Measurements from ENCODE around the gene HSPB2.

HSPB2 gene

GRCh38 chr11:111908639-111909305, 3.8 kb upstream of the HSPB2 start:
- H3K27me3 Mint-ChIP-seq (ENCODE audit: low read depth) = peaks cover 38% of the 10 kb centered on the region
- H3K4me1 Mint-ChIP-seq (ENCODE audit: low read depth) = no peaks in the 10 kb centered on the region
- H3K9me3 Mint-ChIP-seq = no peaks in the 10 kb centered on the region
- H3K36me3 Mint-ChIP-seq (ENCODE audit: low read depth) = no peaks in the 10 kb centered on the region
- H3K4me3 Mint-ChIP-seq = no peak overlapping the region
- H3K27ac Mint-ChIP-seq = no peak overlapping the region

GRCh38 chr11:111909378-111909777, 3.2 kb upstream of the HSPB2 start:
- peaks cover 42% of the 10 kb centered on the region for H3K27me3 Mint-ChIP-seq (ENCODE audit: low read depth)
- H3K36me3 Mint-ChIP-seq (ENCODE audit: low read depth) = no peaks in the 10 kb centered on the region

GRCh38 chr11:111910676-111911562, 1.6 kb upstream of the HSPB2 start:
- no peaks in the 10 kb centered on the region for H3K36me3 Mint-ChIP-seq (ENCODE audit: low read depth)
- H3K27me3 Mint-ChIP-seq (ENCODE audit: low read depth) = peaks cover 52% of the 10 kb centered on the region
- no peaks in the 10 kb centered on the region for H3K9me3 Mint-ChIP-seq
- no peaks in the 10 kb centered on the region for H3K4me1 Mint-ChIP-seq (ENCODE audit: low read depth)
- no peak overlapping the region for H3K4me3 Mint-ChIP-seq
- no peak overlapping the region for H3K27ac Mint-ChIP-seq

More at GRCh38 chr11:111909378-111909777, 3.2 kb upstream of the HSPB2 start:
- Mint-ChIP-seq H3K27ac (no peak overlapping the region), H3K4me1 (ENCODE audit: low read depth) (no peaks in the 10 kb centered on the region), H3K9me3 (no peaks in the 10 kb centered on the region), H3K4me3 (no peak overlapping the region)

- no peaks in the 10 kb centered on the region for H3K36me3 Mint-ChIP-seq (ENCODE audit: low read depth)
- H3K27ac Mint-ChIP-seq = no peak within 1 kb of the TSS
- H3K9me3 Mint-ChIP-seq = no peaks in the 10 kb centered on the region
- H3K4me1 Mint-ChIP-seq (ENCODE audit: low read depth) = no peaks in the 10 kb centered on the region
- H3K4me3 Mint-ChIP-seq = no peak within 1 kb of the TSS
- peaks cover 55% of the 10 kb centered on the region for H3K27me3 Mint-ChIP-seq (ENCODE audit: low read depth)
These were observed 752 bp upstream of the HSPB2 start, which contains the start of gene CRYAB for GRCh38 chr11:111911563-111912401. Gene CRYAB, minus strand, starts transcription at chr11:111911770. Its CDS starts 46 bp downstream, at chr11:111911724.

GRCh38 chr11:111913031-111913861, 712 bp downstream of the HSPB2 start:
- no peak overlapping the region for H3K4me3 Mint-ChIP-seq
- no peaks in the 10 kb centered on the region for H3K9me3 Mint-ChIP-seq
- peaks cover 56% of the 10 kb centered on the region for H3K27me3 Mint-ChIP-seq (ENCODE audit: low read depth)
- no peak overlapping the region for H3K27ac Mint-ChIP-seq
- no peaks in the 10 kb centered on the region for H3K4me1 Mint-ChIP-seq (ENCODE audit: low read depth)
- H3K36me3 Mint-ChIP-seq (ENCODE audit: low read depth) = no peaks in the 10 kb centered on the region

- no peaks in the 10 kb centered on the region for H3K36me3 Mint-ChIP-seq (ENCODE audit: low read depth)
- H3K4me1 Mint-ChIP-seq (ENCODE audit: low read depth) = no peaks in the 10 kb centered on the region
- H3K4me3 Mint-ChIP-seq = no peak overlapping the region
- H3K27ac Mint-ChIP-seq = no peak overlapping the region
- H3K27me3 Mint-ChIP-seq (ENCODE audit: low read depth) = peaks cover 56% of the 10 kb centered on the region
- no peaks in the 10 kb centered on the region for H3K9me3 Mint-ChIP-seq
These were observed 1.5 kb downstream of the HSPB2 start for GRCh38 chr11:111913997-111914396.

- H3K27ac Mint-ChIP-seq = no peak overlapping the region
- no peaks in the 10 kb centered on the region for H3K4me1 Mint-ChIP-seq (ENCODE audit: low read depth)
- H3K36me3 Mint-ChIP-seq (ENCODE audit: low read depth) = no peaks in the 10 kb centered on the region
- H3K27me3 Mint-ChIP-seq (ENCODE audit: low read depth) = peaks cover 48% of the 10 kb centered on the region
- H3K4me3 Mint-ChIP-seq = no peak overlapping the region
- no peaks in the 10 kb centered on the region for H3K9me3 Mint-ChIP-seq
These were observed 4.2 kb downstream of the HSPB2 start for GRCh38 chr11:111916768-111917167.

GRCh38 chr11:111917312-111917711, 4.8 kb downstream of the HSPB2 start:
- no peaks in the 10 kb centered on the region for H3K36me3 Mint-ChIP-seq (ENCODE audit: low read depth)
- no peaks in the 10 kb centered on the region for H3K4me1 Mint-ChIP-seq (ENCODE audit: low read depth)
- no peak overlapping the region for H3K4me3 Mint-ChIP-seq
- peaks cover 46% of the 10 kb centered on the region for H3K27me3 Mint-ChIP-seq (ENCODE audit: low read depth)
- no peaks in the 10 kb centered on the region for H3K9me3 Mint-ChIP-seq
- no peak overlapping the region for H3K27ac Mint-ChIP-seq

GRCh38 chr11:111917788-111918187, 5.3 kb downstream of the HSPB2 start:
- Mint-ChIP-seq H3K9me3 (no peaks in the 10 kb centered on the region), H3K27me3 (ENCODE audit: low read depth) (peaks cover 46% of the 10 kb centered on the region), H3K27ac (no peak overlapping the region), H3K36me3 (ENCODE audit: low read depth) (no peaks in the 10 kb centered on the region), H3K4me1 (ENCODE audit: low read depth) (no peaks in the 10 kb centered on the region), H3K4me3 (no peak overlapping the region)

GRCh38 chr11:111918390-111919256, 6.1 kb downstream of the HSPB2 start, which contains the start of gene C11orf52:
Gene C11orf52, plus strand, starts transcription at chr11:111918913. Its CDS starts 60 bp downstream, at chr11:111918973.
- H3K27me3 Mint-ChIP-seq (ENCODE audit: low read depth) = peaks cover 42% of the 10 kb centered on the region
- no peak within 1 kb of the TSS for H3K27ac Mint-ChIP-seq
- H3K9me3 Mint-ChIP-seq = no peaks in the 10 kb centered on the region

GRCh38 chr11:111920908-111921307, 8.4 kb downstream of the HSPB2 start:
- no peaks in the 10 kb centered on the region for H3K36me3 Mint-ChIP-seq (ENCODE audit: low read depth)

More at GRCh38 chr11:111918390-111919256, 6.1 kb downstream of the HSPB2 start, which contains the start of gene C11orf52:
- Mint-ChIP-seq H3K36me3 (ENCODE audit: low read depth) (no peaks in the 10 kb centered on the region), H3K4me3 (no peak within 1 kb of the TSS), H3K4me1 (ENCODE audit: low read depth) (no peaks in the 10 kb centered on the region)

GRCh38 chr11:111921541-111922230, 9.2 kb downstream of the HSPB2 start:
- no peaks in the 10 kb centered on the region for H3K36me3 Mint-ChIP-seq (ENCODE audit: low read depth)
- H3K4me3 Mint-ChIP-seq = no peak overlapping the region
- peaks cover 19% of the 10 kb centered on the region for H3K27me3 Mint-ChIP-seq (ENCODE audit: low read depth)
- H3K9me3 Mint-ChIP-seq = no peaks in the 10 kb centered on the region
- H3K27ac Mint-ChIP-seq = no peak overlapping the region
- peaks cover 9% of the 10 kb centered on the region for H3K4me1 Mint-ChIP-seq (ENCODE audit: low read depth)

More at GRCh38 chr11:111920908-111921307, 8.4 kb downstream of the HSPB2 start:
- Mint-ChIP-seq H3K4me1 (ENCODE audit: low read depth) (peaks cover 3% of the 10 kb centered on the region), H3K27ac (no peak overlapping the region), H3K9me3 (no peaks in the 10 kb centered on the region), H3K27me3 (ENCODE audit: low read depth) (peaks cover 26% of the 10 kb centered on the region), H3K4me3 (no peak overlapping the region)
